GM23338 (cell line): ENCODE data around the gene SIRT6.

ENCODE experiments used
- CREB1 ChIP-seq: fragments of 250-450 bp; sonication (Bioruptor Pico); IDR thresholded peaks from 2 replicates; pipeline ENCODE4 v1.5.0; 2020; ENCODE audit warnings: low read depth, mild to moderate bottlenecking, moderate library complexity
- CTCF ChIP-seq, 2 experiments: fragments of 200-600 bp in 1 of 2; sonication (generic) in 1 of 2; conservative IDR thresholded peaks; 2 replicates each; pipeline versions ENCODE4 v1.5.1 to v1.6.1; 2016 to 2017; ENCODE audit warnings: antibody characterized with exemption in 2 of 2, low read depth in 2 of 2, mild to moderate bottlenecking in 2 of 2, moderate library complexity in 1 of 2
- ETS1 ChIP-seq: IDR thresholded peaks from 2 replicates; pipeline ENCODE4 v1.6.1; 2016; ENCODE audit warnings: antibody characterized with exemption
- EZH2 ChIP-seq: fragments of 200-600 bp; sonication (generic); IDR thresholded peaks from one replicate; pipeline ENCODE4 v1.8.0; 2017; ENCODE audit warnings: antibody characterized with exemption, mild to moderate bottlenecking, low read depth; ENCODE audit not compliant: unreplicated experiment
- EZH2phosphoT487 ChIP-seq: fragments of 200-600 bp; sonication (generic); IDR thresholded peaks from one replicate; pipeline ENCODE4 v1.8.1; 2018; ENCODE audit warnings: antibody characterized with exemption; ENCODE audit not compliant: unreplicated experiment
- JUNB ChIP-seq: IDR thresholded peaks from one replicate; pipeline ENCODE4 v1.6.1; 2016; ENCODE audit warnings: antibody characterized with exemption; ENCODE audit not compliant: unreplicated experiment
- NANOG ChIP-seq: IDR thresholded peaks from 2 replicates; pipeline ENCODE4 v1.6.1; 2016; ENCODE audit warnings: antibody characterized with exemption, borderline replicate concordance
- POLR2AphosphoS5 ChIP-seq: IDR thresholded peaks from 2 replicates; pipeline ENCODE4 v1.6.1; 2016; ENCODE audit warnings: antibody characterized with exemption, low read depth
- REST ChIP-seq: IDR thresholded peaks from one replicate; pipeline ENCODE4 v1.6.1; 2018; ENCODE audit warnings: antibody characterized with exemption; ENCODE audit not compliant: unreplicated experiment
- STAT1 ChIP-seq: IDR thresholded peaks from one replicate; pipeline ENCODE4 v1.6.1; 2016; ENCODE audit warnings: antibody characterized with exemption; ENCODE audit not compliant: unreplicated experiment
- ZNF114 ChIP-seq: fragments of 250-450 bp; sonication (Bioruptor Pico); IDR thresholded peaks from 2 replicates; pipeline ENCODE4 v1.5.0; 2020; ENCODE audit warnings: mild to moderate bottlenecking, moderate library complexity
- ZNF331 ChIP-seq: fragments of 250-450 bp; sonication (Bioruptor Pico); IDR thresholded peaks from 2 replicates; pipeline ENCODE4 v1.5.0; 2020; ENCODE audit warnings: low read depth, mild to moderate bottlenecking, moderate library complexity
- ZNF462 ChIP-seq: fragments of 250-450 bp; sonication (Bioruptor Pico); IDR thresholded peaks from 2 replicates; pipeline ENCODE4 v1.5.0; 2020; ENCODE audit warnings: mild to moderate bottlenecking, moderate library complexity

GRCh38 chr19:4198467-4199126, 16.2 kb upstream of the SIRT6 start:
- TF ChIP-seq POLR2AphosphoS5: peak; percentile 54; the same call in 1 of the 2 replicates
- TF ChIP-seq EZH2: no peak
- no peak for TF ChIP-seq CTCF (conservative IDR thresholded peaks at IDR 0.05; ENCODE audit: low read depth in 2 of 2)
- TF ChIP-seq EZH2phosphoT487: no peak
- TF ChIP-seq CREB1 (CRISPR knock-in tag): no peak
- no peak for TF ChIP-seq REST
- TF ChIP-seq ZNF462 (CRISPR knock-in tag): no peak
- TF ChIP-seq STAT1: no peak
- no peak for TF ChIP-seq ETS1
- no peak for TF ChIP-seq ZNF331
- no peak for TF ChIP-seq JUNB
- TF ChIP-seq NANOG: no peak
- no peak for TF ChIP-seq ZNF114 (CRISPR knock-in tag)
